Activated gamma-delta T cell treated with anti-CD3 and anti-CD28 coated beads, Interleukin-2, amount 50 U/mL, for 16 hours (primary cell): ENCODE data around the gene HENMT1.
"Not testable (repeated sequence)": the region's sequence is repeated elsewhere in the genome, so short reads cannot be mapped to it uniquely, and the experiment has no call there.

Experiments used
- DNase-seq: peaks from one replicate; pipeline ENCODE4 v3.0.0-alpha.2; 2020; ENCODE audit warnings: low read depth

The HENMT1 gene

GRCh38 chr1:108670131-108670773 is 9.4 kb upstream of the HENMT1 start:
- no peak for DNase-seq

- no peak for DNase-seq
Measured at GRCh38 chr1:108669679-108670078, 8.8 kb upstream of the HENMT1 start.

GRCh38 chr1:108668777-108669176 is 7.9 kb upstream of the HENMT1 start:
- no peak for DNase-seq

- not testable (repeated sequence) for DNase-seq
Measured at GRCh38 chr1:108667422-108667821, 6.5 kb upstream of the HENMT1 start.

GRCh38 chr1:108665771-108666170 is 4.9 kb upstream of the HENMT1 start:
- no peak for DNase-seq

- no peak for DNase-seq
Measured at GRCh38 chr1:108665067-108665466, 4.2 kb upstream of the HENMT1 start.

- no peak for DNase-seq
Measured at GRCh38 chr1:108664481-108664880, 3.6 kb upstream of the HENMT1 start.

- no peak for DNase-seq
Measured at GRCh38 chr1:108663074-108663473, 2.2 kb upstream of the HENMT1 start.

GRCh38 chr1:108657356-108658080 is 3.4 kb downstream of the HENMT1 start:
- DNase-seq: no peak

GRCh38 chr1:108653431-108654105 is 7.3 kb downstream of the HENMT1 start:
- DNase-seq: no peak

GRCh38 chr1:108646648-108647269 is 14.1 kb downstream of the HENMT1 start:
- peak; percentile 50 for DNase-seq

- DNase-seq: no peak
Measured at GRCh38 chr1:108646265-108646647, 14.6 kb downstream of the HENMT1 start.

GRCh38 chr1:108645564-108646184 is 15.2 kb downstream of the HENMT1 start:
- DNase-seq: no peak

GRCh38 chr1:108644984-108645383 is 15.9 kb downstream of the HENMT1 start:
- DNase-seq: peak; percentile 21

GRCh38 chr1:108643492-108644335 is 17.2 kb downstream of the HENMT1 start:
- peak; percentile 24 for DNase-seq

- DNase-seq: not testable (repeated sequence)
Measured at GRCh38 chr1:108640863-108641262, 20.0 kb downstream of the HENMT1 start.

- peak; percentile 44 for DNase-seq
Measured at GRCh38 chr1:108639899-108640560, 20.9 kb downstream of the HENMT1 start.

GRCh38 chr1:108636876-108637275 is 24.0 kb downstream of the HENMT1 start:
- DNase-seq: no peak

- DNase-seq: no peak
Measured at GRCh38 chr1:108634521-108634920, 26.4 kb downstream of the HENMT1 start.

- DNase-seq: no peak
Measured at GRCh38 chr1:108628665-108629064, 32.2 kb downstream of the HENMT1 start.

GRCh38 chr1:108627951-108628350 is 32.9 kb downstream of the HENMT1 start:
- no peak for DNase-seq
